ENCODE results near the gene RALGPS1.
"Not testable (repeated sequence)": the region's sequence is repeated elsewhere in the genome, so short reads cannot be mapped to it uniquely, and the experiment has no call there.

RALGPS1 gene

GRCh38 chr9:127136081-127136879, 221.7 kb downstream of the RALGPS1 start:
- DNase-seq (ENCODE audit: low read depth in 1 of 2, low spot score in 1 of 2): no peak

DNA sequence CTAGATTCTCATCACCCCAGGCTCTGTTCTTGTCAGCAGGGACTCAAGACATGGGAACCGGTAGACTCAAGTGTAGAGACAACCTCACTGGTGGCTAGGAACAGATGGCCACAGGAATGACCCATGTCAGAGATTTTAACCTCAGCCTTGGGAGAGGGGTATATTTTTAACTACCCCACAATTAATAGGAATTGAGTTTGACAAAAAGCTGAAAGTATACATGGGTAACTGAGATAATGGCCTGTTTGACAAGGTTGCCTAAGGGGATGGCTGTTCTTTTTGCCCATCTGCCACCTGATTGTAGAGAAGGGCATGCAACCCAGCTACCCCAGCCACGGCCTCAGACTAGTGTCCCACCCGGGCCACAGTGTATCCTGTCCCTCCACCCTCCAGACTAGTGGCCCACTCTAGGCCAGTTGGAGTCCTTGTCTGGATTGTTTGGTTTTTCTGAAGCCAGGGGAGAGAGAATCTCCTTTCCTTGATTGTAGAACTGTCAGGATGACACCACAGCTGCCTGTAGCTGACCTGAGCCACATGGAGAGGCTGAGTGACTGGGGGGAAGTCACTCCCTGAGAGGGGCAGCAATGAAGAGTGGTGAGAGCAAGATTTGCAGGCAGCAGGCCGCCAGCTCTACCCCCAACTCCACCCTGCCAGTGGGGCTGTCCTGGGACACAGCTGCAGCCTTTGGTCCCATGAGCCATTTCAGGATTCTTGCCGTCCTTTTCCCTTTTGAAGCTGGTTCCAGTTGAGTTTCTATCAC, 222.5 kb downstream of the RALGPS1 start:
- DNase-seq (ENCODE audit: low read depth in 1 of 2, low spot score in 1 of 2): no peak

DNA sequence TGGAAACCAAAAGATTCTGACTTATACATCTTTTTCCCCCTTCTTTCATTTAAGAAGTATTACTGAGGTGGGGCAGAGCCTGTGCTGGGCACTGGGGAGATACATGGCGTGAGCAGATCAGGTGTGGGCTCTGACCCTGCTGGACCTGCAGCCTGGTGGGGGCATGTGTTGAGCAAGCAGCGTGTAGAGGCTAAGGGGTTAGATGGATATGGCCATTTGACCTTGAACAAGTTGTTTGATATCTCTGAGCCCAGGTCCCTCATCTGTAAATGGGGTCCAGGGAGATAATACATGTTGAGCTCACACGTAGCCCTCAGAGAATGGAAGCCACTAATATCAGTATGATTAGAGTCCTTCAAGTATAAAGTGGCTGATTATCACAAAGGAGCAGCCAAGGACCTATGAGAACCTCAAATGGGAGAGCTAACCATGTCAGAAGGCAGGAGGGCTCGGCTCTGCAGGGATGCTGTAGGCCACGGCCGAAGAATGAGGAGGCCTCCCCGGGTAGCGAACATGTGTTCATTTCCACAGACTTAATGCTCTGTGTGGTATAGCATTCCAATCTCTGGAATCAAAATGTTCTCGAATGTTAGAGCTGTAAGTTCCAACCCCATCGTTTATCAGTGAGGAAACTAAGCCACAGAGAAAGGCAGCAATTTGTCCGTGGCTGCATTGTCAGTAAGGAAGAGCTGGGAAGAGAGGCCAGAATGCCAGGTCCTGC, 223.2 kb downstream of the RALGPS1 start:
- no peak for DNase-seq (ENCODE audit: low read depth in 1 of 2, low spot score in 1 of 2)

DNA sequence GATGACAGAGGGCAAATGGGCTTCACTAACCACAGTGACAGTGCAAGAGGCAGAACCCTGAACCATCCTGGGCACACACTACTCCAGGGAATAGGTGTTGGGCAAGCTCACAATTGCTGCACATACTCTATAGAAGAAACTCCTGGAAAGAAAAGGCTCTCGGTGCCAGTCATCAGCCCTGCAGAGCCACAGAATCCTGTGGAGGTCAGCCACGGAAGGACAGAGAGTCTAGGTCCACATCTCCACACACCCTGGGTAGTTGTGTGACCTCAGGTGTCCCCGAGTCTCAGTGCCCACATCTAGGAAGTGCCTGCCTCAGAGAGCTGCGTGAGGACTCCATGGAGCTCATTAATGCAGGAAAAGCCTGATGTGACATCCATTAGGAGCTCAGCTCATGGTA, 223.9 kb downstream of the RALGPS1 start:
- DNase-seq (ENCODE audit: low read depth in 1 of 2, low spot score in 1 of 2): no peak

GRCh38 chr9:127139071-127139731, 224.6 kb downstream of the RALGPS1 start:
- no peak for DNase-seq (ENCODE audit: low read depth in 1 of 2, low spot score in 1 of 2)

GRCh38 chr9:127139775-127140174, 225.2 kb downstream of the RALGPS1 start:
- no peak for DNase-seq (ENCODE audit: low read depth in 1 of 2, low spot score in 1 of 2)

DNA sequence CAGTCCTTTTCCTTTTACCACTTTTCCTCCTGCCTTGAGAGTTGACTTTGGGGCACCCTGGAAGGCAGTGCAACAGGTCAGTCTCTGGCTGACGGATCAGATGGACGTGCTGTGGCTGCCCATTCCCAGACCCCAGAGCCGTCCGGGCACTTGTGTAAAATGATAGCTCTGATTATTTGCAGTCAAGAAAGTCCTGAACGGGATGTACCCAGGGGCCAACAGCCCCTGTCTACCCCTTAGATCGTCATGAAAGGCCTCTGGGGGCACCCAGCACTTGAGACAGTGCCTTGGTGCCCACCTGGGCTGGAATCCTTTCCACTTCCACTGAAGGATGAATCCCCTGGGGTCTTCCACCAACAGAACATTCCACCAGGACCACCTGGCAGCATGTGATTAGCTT, 225.6 kb downstream of the RALGPS1 start:
- DNase-seq (ENCODE audit: low read depth in 1 of 2, low spot score in 1 of 2): no peak

- no peak for DNase-seq (ENCODE audit: low read depth in 1 of 2, low spot score in 1 of 2)
Measured at GRCh38 chr9:127140842-127141675, 226.5 kb downstream of the RALGPS1 start.

DNA sequence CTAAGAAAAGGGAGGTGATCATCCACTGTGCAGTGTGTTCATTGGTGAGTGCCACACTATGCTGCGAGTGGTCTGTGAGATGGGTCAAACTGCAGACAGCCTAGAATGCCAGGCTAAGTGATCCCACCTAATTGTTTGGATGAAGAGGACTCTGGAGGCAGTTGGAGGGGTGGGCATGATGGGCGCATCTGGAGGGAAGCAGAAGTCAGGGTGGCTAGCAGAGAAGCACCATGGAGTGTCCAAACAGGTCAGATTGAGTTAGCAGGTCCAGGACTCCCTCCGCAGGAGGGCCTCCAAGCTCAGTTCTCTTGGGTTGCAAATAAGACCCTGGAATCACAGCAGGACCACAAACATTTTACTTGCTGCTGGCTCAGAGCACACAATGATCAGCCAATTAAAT, 227.7 kb downstream of the RALGPS1 start:
- DNase-seq (ENCODE audit: low read depth in 1 of 2, low spot score in 1 of 2): no peak

GRCh38 chr9:127142931-127143464, 228.4 kb downstream of the RALGPS1 start:
- DNase-seq (ENCODE audit: low read depth in 1 of 2, low spot score in 1 of 2): no peak

GRCh38 chr9:127143920-127144465, 229.4 kb downstream of the RALGPS1 start:
- no peak for DNase-seq (ENCODE audit: low read depth in 1 of 2, low spot score in 1 of 2)

DNA sequence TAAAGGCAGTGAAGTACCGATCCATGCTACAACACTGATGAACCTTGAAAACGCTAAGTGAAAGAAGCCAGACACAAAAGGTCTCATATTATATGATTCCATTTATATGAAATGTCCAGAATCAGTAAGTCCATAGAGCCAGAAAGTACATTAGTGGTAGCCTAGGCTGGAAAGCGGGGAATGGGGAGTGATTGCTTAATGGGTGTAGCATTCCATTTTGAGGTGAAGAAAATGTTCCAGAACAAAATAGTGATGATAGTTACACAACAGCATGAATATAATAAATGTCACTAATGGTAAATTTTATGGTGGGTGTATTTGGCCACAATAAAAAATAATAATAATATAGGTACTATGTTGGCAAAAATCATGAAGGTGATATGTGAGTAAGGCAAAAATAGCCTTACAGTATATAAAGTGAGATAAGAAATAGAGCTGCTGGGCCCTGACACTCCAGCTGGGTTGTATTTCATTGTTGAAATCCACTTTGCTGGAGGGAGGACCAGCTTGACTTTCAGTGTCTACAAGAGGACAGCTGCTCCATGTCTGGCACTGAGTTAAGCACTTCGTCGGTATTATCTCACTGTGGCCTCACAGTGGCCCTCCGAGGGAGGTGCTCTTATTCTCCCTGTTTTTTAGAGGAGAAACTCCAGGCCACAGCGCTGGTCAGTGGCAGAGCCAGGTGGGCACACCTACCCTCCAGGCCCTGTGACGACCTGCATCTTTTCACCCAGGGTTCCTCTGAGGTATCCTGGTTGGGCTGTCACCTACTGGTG, 230.3 kb downstream of the RALGPS1 start:
- DNase-seq (ENCODE audit: low read depth in 1 of 2, low spot score in 1 of 2): no peak

DNA sequence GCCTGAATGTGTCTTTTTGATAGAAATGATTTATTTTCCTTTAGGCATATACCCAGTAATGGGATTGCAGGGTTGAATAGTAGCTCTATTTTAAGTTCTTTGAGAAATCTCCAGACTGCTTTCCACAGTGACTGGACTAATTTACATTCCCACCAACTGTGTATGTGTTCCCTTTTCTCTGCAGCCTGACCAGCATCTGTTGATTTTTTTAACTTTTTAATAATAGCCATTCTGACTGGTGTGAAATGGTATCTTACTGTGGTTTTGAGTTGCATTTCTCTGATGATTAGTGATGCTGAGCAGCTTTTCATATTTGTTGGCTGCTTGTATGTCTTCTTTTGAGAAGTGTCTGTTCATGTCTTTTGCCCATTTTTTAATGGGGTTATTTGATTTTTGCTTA, 232.3 kb downstream of the RALGPS1 start:
- not testable (repeated sequence) for DNase-seq (ENCODE audit: low read depth in 1 of 2, low spot score in 1 of 2)

DNA sequence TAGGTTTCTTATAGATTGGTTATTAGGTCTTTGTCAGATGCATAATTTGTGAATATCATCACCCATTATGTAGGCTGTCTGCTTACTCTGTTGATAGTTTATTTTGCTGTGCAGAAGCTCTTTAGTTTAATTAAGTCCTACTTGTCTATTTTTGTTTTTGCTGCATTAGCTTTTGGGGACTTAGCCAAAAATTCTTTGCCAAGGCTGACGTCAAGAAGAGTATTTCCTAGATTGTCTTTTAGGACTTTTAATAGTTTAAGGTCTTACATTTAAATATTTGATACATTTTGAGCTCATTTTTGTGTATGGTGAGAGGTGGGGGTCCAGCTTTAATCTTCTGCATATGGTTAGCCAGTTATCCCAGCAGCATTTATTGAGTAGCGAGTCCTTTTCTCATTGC, 232.7 kb downstream of the RALGPS1 start:
- no peak for DNase-seq (ENCODE audit: low read depth in 1 of 2, low spot score in 1 of 2)

DNA sequence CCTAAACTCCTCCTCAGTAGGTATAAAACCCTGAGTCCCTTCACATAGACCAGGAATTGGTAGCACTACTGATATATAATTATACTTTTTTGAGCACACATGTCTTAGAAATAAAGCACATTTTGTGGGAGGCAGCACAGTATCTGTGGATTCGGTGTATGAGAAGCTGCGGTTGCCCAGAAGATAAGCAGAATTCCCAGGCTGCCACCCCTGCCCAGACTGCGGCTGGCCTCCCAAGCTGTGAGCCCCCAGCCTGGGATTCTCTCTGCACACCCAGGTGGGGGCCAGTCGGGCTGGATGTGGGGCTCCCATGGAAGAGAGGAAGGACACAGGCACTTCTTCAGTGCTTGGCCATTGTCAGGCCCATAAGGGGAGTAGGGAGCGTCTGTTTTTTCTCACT, 233.4 kb downstream of the RALGPS1 start:
- no peak for DNase-seq (ENCODE audit: low read depth in 1 of 2, low spot score in 1 of 2)

DNA sequence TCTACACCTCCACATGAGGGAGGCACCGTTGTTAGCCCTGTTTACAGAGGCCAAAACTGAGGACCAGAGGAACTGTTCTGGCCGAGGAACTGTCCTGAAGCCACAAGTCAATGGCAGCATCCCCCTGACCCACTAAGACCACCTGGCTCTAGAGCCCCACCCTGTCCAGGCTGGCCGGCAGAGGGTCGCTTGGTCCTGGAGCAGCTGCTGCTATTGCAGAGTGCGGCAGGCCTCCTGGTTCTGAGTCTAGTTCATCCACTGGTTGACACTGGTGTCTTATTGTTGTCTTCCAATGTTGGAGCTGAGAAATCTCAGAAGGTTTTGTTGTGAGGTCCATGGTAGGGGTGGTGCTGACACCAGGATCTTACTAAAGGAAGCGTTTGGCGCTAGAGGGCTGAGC, 234.4 kb downstream of the RALGPS1 start:
- no peak for DNase-seq (ENCODE audit: low read depth in 1 of 2, low spot score in 1 of 2)

- no peak for DNase-seq (ENCODE audit: low read depth in 1 of 2, low spot score in 1 of 2)
Measured at GRCh38 chr9:127149463-127150390, 235.1 kb downstream of the RALGPS1 start.

DNA sequence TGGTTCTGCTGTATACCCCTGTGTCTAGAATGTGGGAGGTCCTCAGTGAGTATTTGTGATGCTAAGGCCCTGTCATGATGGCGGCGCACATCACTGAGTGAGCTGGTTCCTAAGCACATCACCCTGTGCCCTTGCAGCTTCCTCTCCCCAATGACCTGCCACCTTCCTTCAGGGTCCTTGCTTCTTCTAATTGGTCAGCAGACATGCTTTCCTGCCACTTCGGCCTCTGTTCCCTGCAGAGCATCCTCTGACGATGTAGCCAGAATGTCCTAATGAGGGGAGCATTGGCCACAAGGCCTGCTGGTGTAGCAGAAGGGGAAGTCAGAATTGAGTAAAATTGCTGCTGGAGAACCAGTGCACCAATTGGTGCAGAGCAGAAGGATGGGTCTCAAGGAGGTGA, 238.9 kb downstream of the RALGPS1 start:
- DNase-seq (ENCODE audit: low read depth in 1 of 2, low spot score in 1 of 2): no peak
